ENCODE results near the gene FAM174C. TPM values are rescaled to one million over a fixed set of nuclear protein-coding genes. Genes with fewer than 3 reads are reported as not detected.

The FAM174C gene
- total and polyA plus RNA-seq, 10 of the 15 experiments (the other 5 are each of a cell fraction or from before 2014, with no cell fraction given) = 0.89 to 94.6 (median 43.6) TPM

DNA sequence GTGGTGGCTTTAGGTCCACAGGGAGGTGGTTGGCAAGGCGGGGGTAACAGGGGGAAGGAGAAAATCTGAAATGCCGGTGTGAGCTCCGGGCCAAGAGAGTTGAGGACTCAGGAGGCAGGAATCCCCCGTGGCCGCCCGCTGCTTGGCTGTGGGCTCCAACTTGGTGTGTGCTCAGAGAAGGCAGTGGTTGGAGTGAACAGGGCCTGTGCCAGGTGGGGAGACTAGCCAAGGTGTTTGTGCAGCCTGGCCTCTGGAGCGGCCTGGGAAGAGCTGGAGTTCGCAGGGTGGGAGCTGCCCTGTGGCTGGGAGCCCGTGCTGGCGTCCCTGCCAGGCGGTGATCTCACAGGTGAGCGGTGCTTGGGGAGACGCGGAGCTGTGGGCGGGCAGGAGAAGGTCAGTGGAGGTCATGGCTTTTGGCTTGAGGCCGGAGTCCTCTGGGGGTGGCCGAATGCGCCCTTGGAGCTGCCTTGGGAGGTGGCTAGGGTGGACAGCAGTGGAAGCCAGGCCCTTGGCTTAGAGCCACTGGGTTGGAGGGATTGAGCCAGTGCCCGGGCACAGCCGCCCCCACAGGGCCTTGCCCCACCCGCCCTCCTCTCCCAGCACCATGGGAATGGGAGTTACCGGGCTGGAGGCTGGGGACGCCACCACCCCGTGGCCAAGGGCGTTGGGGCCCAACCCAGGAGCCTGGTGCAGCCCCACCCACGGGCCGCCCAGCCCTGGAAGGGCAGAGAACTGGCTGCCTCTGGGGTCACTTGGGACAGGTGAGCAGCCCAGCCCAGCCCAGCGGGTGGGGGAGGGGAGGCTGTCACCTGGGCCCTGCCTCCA is 13.3 kb upstream of the FAM174C start (continued):
- TF ChIP-seq ZBTB4 (CRISPR knock-in tag; IDR thresholded peaks at IDR 0.05) = no peak
- no peak for TF ChIP-seq MYB (IDR thresholded peaks at IDR 0.05; ENCODE audit: borderline replicate concordance, low read depth, low read length)
- TF ChIP-seq KLF5 (IDR thresholded peaks at IDR 0.05; ENCODE audit: partially characterized antibody) = no peak
- TF ChIP-seq JUNB (IDR thresholded peaks at IDR 0.05) = no peak
- no peak for TF ChIP-seq SIX5 (IDR thresholded peaks at IDR 0.05; ENCODE audit: low read depth, low read length, severe bottlenecking)
- TF ChIP-seq, protein P1, sequence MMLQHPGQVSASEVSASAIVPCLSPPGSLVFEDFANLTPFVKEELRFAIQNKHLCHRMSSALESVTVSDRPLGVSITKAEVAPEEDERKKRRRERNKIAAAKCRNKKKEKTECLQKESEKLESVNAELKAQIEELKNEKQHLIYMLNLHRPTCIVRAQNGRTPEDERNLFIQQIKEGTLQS (IDR thresholded peaks at IDR 0.05; ENCODE audit: borderline replicate concordance, extremely low read depth, low read depth, low read length) = no peak
- TF ChIP-seq STAT1 (conservative IDR thresholded peaks at IDR 0.05) = no peak
- TF ChIP-seq TCF3 (IDR thresholded peaks at IDR 0.05; ENCODE audit: borderline replicate concordance, insufficient read depth, low read depth, low read length) = no peak
- TF ChIP-seq SREBF2 (IDR thresholded peaks at IDR 0.05; ENCODE audit: low read length) = no peak
- no peak for TF ChIP-seq PAX8 (IDR thresholded peaks at IDR 0.05)
- TF ChIP-seq, protein P2, sequence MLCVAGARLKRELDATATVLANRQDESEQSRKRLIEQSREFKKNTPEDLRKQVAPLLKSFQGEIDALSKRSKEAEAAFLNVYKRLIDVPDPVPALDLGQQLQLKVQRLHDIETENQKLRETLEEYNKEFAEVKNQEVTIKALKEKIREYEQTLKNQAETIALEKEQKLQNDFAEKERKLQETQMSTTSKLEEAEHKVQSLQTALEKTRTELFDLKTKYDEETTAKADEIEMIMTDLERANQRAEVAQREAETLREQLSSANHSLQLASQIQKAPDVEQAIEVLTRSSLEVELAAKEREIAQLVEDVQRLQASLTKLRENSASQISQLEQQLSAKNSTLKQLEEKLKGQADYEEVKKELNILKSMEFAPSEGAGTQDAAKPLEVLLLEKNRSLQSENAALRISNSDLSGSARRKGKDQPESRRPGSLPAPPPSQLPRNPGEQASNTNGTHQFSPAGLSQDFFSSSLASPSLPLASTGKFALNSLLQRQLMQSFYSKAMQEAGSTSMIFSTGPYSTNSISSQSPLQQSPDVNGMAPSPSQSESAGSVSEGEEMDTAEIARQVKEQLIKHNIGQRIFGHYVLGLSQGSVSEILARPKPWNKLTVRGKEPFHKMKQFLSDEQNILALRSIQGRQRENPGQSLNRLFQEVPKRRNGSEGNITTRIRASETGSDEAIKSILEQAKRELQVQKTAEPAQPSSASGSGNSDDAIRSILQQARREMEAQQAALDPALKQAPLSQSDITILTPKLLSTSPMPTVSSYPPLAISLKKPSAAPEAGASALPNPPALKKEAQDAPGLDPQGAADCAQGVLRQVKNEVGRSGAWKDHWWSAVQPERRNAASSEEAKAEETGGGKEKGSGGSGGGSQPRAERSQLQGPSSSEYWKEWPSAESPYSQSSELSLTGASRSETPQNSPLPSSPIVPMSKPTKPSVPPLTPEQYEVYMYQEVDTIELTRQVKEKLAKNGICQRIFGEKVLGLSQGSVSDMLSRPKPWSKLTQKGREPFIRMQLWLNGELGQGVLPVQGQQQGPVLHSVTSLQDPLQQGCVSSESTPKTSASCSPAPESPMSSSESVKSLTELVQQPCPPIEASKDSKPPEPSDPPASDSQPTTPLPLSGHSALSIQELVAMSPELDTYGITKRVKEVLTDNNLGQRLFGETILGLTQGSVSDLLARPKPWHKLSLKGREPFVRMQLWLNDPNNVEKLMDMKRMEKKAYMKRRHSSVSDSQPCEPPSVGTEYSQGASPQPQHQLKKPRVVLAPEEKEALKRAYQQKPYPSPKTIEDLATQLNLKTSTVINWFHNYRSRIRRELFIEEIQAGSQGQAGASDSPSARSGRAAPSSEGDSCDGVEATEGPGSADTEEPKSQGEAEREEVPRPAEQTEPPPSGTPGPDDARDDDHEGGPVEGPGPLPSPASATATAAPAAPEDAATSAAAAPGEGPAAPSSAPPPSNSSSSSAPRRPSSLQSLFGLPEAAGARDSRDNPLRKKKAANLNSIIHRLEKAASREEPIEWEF (IDR thresholded peaks at IDR 0.05; ENCODE audit: insufficient replicate concordance, low read depth, low read length) = no peak
- no peak for TF ChIP-seq IRF5 (IDR thresholded peaks at IDR 0.05; ENCODE audit: borderline replicate concordance)
- TF ChIP-seq, protein P3, sequence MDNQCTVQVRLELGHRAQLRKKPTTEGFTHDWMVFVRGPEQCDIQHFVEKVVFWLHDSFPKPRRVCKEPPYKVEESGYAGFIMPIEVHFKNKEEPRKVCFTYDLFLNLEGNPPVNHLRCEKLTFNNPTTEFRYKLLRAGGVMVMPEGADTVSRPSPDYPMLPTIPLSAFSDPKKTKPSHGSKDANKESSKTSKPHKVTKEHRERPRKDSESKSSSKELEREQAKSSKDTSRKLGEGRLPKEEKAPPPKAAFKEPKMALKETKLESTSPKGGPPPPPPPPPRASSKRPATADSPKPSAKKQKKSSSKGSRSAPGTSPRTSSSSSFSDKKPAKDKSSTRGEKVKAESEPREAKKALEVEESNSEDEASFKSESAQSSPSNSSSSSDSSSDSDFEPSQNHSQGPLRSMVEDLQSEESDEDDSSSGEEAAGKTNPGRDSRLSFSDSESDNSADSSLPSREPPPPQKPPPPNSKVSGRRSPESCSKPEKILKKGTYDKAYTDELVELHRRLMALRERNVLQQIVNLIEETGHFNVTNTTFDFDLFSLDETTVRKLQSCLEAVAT (IDR thresholded peaks at IDR 0.05) = no peak; the same call in 1 of the 2 replicates
- no peak for TF ChIP-seq ZNF207 (IDR thresholded peaks at IDR 0.05; ENCODE audit: borderline replicate concordance)
- no peak for TF ChIP-seq HSF1 (IDR thresholded peaks at IDR 0.05; ENCODE audit: low read depth, low read length)

Data from GM12878 (cell line).